C1 segment of cervical spinal cord (tissue), 14 donors: Measurements from ENCODE around the gene CALR3.

ENCODE experiments used
- DNase-seq, 14 donors: peaks; one replicate each; lab custom pipeline; 2025; lab: John Stamatoyannopoulos, UW

CALR3 gene

GRCh38 chr19:16435238-16435917 is 60.6 kb downstream of the CALR3 start:
- DNase-seq = peak in 10 of 14 donors; percentile 16 to 70 (median 40)

- DNase-seq = no peak
These were observed 62.0 kb downstream of the CALR3 start for GRCh38 chr19:16433986-16434385.

- DNase-seq = no peak
These were observed 66.2 kb downstream of the CALR3 start for GRCh38 chr19:16429759-16430091.

GRCh38 chr19:16429066-16429758 is 66.8 kb downstream of the CALR3 start:
- DNase-seq = peak in 10 of 14 donors; percentile 12 to 92 (median 22)
